Skeletal muscle tissue (tissue), 5 donors: ENCODE data around the gene SLC35A1. TPM values are rescaled to one million over a fixed set of nuclear protein-coding genes. Genes with fewer than 3 reads are reported as not detected.

Experiments used
- H3K27ac ChIP-seq: one replicate; pipeline ENCODE4 v1.7.0; 2013; ENCODE audit warnings: mild to moderate bottlenecking, low read depth, low read length, inconsistent platforms
- H3K27me3 ChIP-seq, 3 donors: one replicate each; pipeline ENCODE4 v1.7.0; 2013; ENCODE audit warnings: low read length in 3 of 3; ENCODE audit not compliant: control insufficient read depth in 3 of 3, insufficient read depth in 3 of 3
- H3K36me3 ChIP-seq, 3 donors: one replicate each; pipeline ENCODE4 v1.7.0; 2013; ENCODE audit warnings: low read length in 3 of 3; ENCODE audit not compliant: control insufficient read depth in 3 of 3, insufficient read depth in 3 of 3
- H3K4me1 ChIP-seq, 3 donors: one replicate each; pipeline ENCODE4 v1.7.0; 2013; ENCODE audit warnings: low read length in 3 of 3, mild to moderate bottlenecking in 3 of 3; ENCODE audit not compliant: control insufficient read depth in 3 of 3, insufficient read depth in 3 of 3
- H3K4me3 ChIP-seq, 3 donors: one replicate each; pipeline ENCODE4 v1.7.0; 2013; ENCODE audit warnings: low read length in 3 of 3
- H3K9ac ChIP-seq, 3 donors: one replicate each; pipeline ENCODE4 v1.7.0; 2013; ENCODE audit warnings: low read length in 3 of 3, mild to moderate bottlenecking in 3 of 3, moderate library complexity in 2 of 3, low read depth in 1 of 3
- H3K9me3 ChIP-seq, 3 donors: one replicate each; pipeline ENCODE4 v1.7.0; 2013; ENCODE audit warnings: low read length in 3 of 3; ENCODE audit not compliant: control insufficient read depth in 3 of 3
- small RNA-seq: library from RNA; depleted of rRNA; stranded (forward); fragments of <200 nt; gene quantifications from one replicate; pipeline ENCODE3, GENCODE V24; 2014
- total RNA-seq: library from RNA; depleted of rRNA; stranded (reverse); fragments of >200 nt; gene quantifications from one replicate; pipeline ENCODE4 v1.2.3, GENCODE V29; 2014
- donor health status: Osteomylitis.

Gene SLC35A1
- total RNA-seq, 1 donor from 2014 or later = 12.5 TPM

- Histone ChIP-seq H3K27ac (no peak overlapping the region), H3K4me3 (no peak overlapping the region), H3K9ac (no peak overlapping the region), H3K4me1 (no peaks in the 10 kb centered on the region), H3K36me3 (peaks cover 5 to 20% (median 10%) of the 10 kb centered on the region in 3 donors), H3K9me3 (no peaks in the 10 kb centered on the region), H3K27me3 (no peaks in the 10 kb centered on the region)
Measured at GRCh38 chr6:87543696-87544473, 71.1 kb downstream of the SLC35A1 start.

- Histone ChIP-seq H3K9me3 (no peaks in the 10 kb centered on the region), H3K27me3 (no peaks in the 10 kb centered on the region), H3K9ac (no peak overlapping the region), H3K4me1 (no peaks in the 10 kb centered on the region), H3K36me3 (peaks cover 5 to 20% (median 6%) of the 10 kb centered on the region in 3 donors), H3K27ac (no peak overlapping the region), H3K4me3 (no peak overlapping the region)
Measured at GRCh38 chr6:87544474-87544735, 71.6 kb downstream of the SLC35A1 start.

GRCh38 chr6:87551799-87552198, 79.0 kb downstream of the SLC35A1 start:
- Histone ChIP-seq H3K4me3 (no peak overlapping the region), H3K4me1 (no peaks in the 10 kb centered on the region), H3K9ac (no peak overlapping the region), H3K27ac (no peak overlapping the region), H3K9me3 (no peaks in the 10 kb centered on the region), H3K27me3 (no peaks in the 10 kb centered on the region), H3K36me3 (peaks cover 0 to 17% (median 17%) of the 10 kb centered on the region in 3 donors)

- H3K4me1 ChIP-seq = no peaks in the 10 kb centered on the region
- H3K27me3 ChIP-seq = no peaks in the 10 kb centered on the region
- H3K9me3 ChIP-seq = no peaks in the 10 kb centered on the region
- H3K36me3 ChIP-seq = peaks cover 0 to 19% (median 17%) of the 10 kb centered on the region in 3 donors
- H3K4me3 ChIP-seq = no peak overlapping the region
- no peak overlapping the region for H3K9ac ChIP-seq
- H3K27ac ChIP-seq = no peak overlapping the region
Measured at GRCh38 chr6:87553159-87553765, 80.5 kb downstream of the SLC35A1 start.

- no peaks in the 10 kb centered on the region for H3K4me1 ChIP-seq
- H3K4me3 ChIP-seq = no peak overlapping the region
- H3K9me3 ChIP-seq = no peaks in the 10 kb centered on the region
- no peak overlapping the region for H3K9ac ChIP-seq
- no peaks in the 10 kb centered on the region for H3K27me3 ChIP-seq
- no peak overlapping the region for H3K27ac ChIP-seq
- peaks cover 2 to 25% (median 23%) of the 10 kb centered on the region in 3 donors for H3K36me3 ChIP-seq
Measured at GRCh38 chr6:87555506-87555905, 82.7 kb downstream of the SLC35A1 start.

- Histone ChIP-seq H3K4me1 (no peaks in the 10 kb centered on the region), H3K9me3 (no peaks in the 10 kb centered on the region), H3K27me3 (no peaks in the 10 kb centered on the region), H3K36me3 (peaks cover 7 to 37% (median 32%) of the 10 kb centered on the region in 3 donors), H3K4me3 (no peak overlapping the region), H3K27ac (no peak overlapping the region), H3K9ac (no peak overlapping the region)
Measured at GRCh38 chr6:87558446-87558845, 85.7 kb downstream of the SLC35A1 start.

GRCh38 chr6:87561017-87561416, 88.2 kb downstream of the SLC35A1 start:
- no peak overlapping the region for H3K27ac ChIP-seq
- H3K9me3 ChIP-seq = no peaks in the 10 kb centered on the region
- H3K4me3 ChIP-seq = no peak overlapping the region
- no peaks in the 10 kb centered on the region for H3K4me1 ChIP-seq
- peaks cover 13 to 24% (median 21%) of the 10 kb centered on the region in 3 donors for H3K36me3 ChIP-seq
- no peak overlapping the region for H3K9ac ChIP-seq
- H3K27me3 ChIP-seq = no peaks in the 10 kb centered on the region

Small RNAs within 50 kb of the gene (small RNA-seq; reads per million reads assigned to genes)
- gene AL049697.2 = not detected
- gene RNU6-444P = not detected

Other genes with a start within 250 kb of the SLC35A1 start
- 15.1 TPM for gene SMIM8, start 150.4 kb upstream of the SLC35A1 start, total RNA-seq
- gene GJB7, start 143.7 kb upstream of the SLC35A1 start, total RNA-seq = not detected
- gene C6orf163, start 128.2 kb upstream of the SLC35A1 start, total RNA-seq = 4.2 TPM
- not detected for gene CFAP206, start 65.0 kb upstream of the SLC35A1 start, total RNA-seq
- gene RARS2, start 117.0 kb downstream of the SLC35A1 start, total RNA-seq = 31.8 TPM
- 21.4 TPM for gene ORC3, start 117.2 kb downstream of the SLC35A1 start, total RNA-seq
- gene AKIRIN2, start 229.3 kb downstream of the SLC35A1 start, total RNA-seq = 23.5 TPM